Glutamatergic neuron (in vitro differentiated cells): ENCODE measurements around the gene CRTAP. TPM values are rescaled to one million over a fixed set of nuclear protein-coding genes. Genes with fewer than 3 reads are reported as not detected.

ENCODE experiments used
- DNase-seq: peaks from one replicate; pipeline ENCODE4 v3.0.0; 2022
- H3K27ac Mint-ChIP-seq: one replicate; pipeline ENCODE4 v1.8.0; 2020; ENCODE audit warnings: mild to moderate bottlenecking, mixed read lengths, inconsistent platforms; ENCODE audit not compliant: unreplicated experiment
- H3K27me3 Mint-ChIP-seq: one replicate; pipeline ENCODE4 v1.8.0; 2020; ENCODE audit warnings: mild to moderate bottlenecking, moderate library complexity, mixed read lengths, inconsistent platforms; ENCODE audit not compliant: unreplicated experiment
- H3K36me3 Mint-ChIP-seq: one replicate; pipeline ENCODE4 v1.8.0; 2020; ENCODE audit warnings: mild to moderate bottlenecking, mixed read lengths, inconsistent platforms; ENCODE audit not compliant: unreplicated experiment
- H3K4me1 Mint-ChIP-seq: one replicate; pipeline ENCODE4 v1.8.0; 2020; ENCODE audit warnings: mild to moderate bottlenecking, low read depth, mixed read lengths, inconsistent platforms; ENCODE audit not compliant: unreplicated experiment
- H3K4me3 Mint-ChIP-seq: one replicate; pipeline ENCODE4 v1.8.0; 2020; ENCODE audit warnings: mild to moderate bottlenecking, mixed read lengths, inconsistent platforms; ENCODE audit not compliant: unreplicated experiment
- H3K9me3 Mint-ChIP-seq: one replicate; pipeline ENCODE4 v1.8.0; 2020; ENCODE audit warnings: mild to moderate bottlenecking, moderate library complexity, mixed read lengths, inconsistent platforms; ENCODE audit not compliant: unreplicated experiment
- total RNA-seq: library from RNA; stranded (reverse); fragmentation: NEBNext Ultra II Directional; extraction: Animal tissue kit (Norgen Biotek cat#: 25700); gene quantifications from one replicate; pipeline ENCODE4 v1.2.1, GENCODE V29; 2021; ENCODE audit not compliant: unreplicated experiment
- TF ChIP-seq, protein P1 (sequence below): fragments of 200-600 bp; sonication (generic); IDR thresholded peaks from one replicate; pipeline ENCODE4 v1.5.0; 2021; ENCODE audit not compliant: partially characterized antibody, unreplicated experiment

Gene CRTAP
- total RNA-seq, 1 donor from 2014 or later, result 43.2 TPM

DNA sequence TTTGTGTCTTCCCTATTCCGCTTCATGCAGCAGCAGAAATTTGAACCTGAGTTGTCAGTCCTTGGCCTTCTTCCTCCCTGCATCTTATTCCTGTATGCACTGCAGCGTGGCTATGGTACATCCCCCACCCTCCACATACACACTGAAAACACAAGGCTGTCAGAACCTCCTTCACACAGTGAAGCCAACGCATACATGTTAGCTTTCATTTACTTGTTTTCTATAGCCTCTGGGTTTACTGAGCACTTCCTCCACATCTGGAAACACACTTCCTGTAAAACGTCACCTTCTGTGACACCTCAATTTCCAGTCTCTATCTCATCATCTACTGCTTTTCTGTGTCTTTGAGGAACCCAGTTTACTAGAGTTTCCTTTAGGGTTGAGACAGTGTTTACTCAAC lies 57.8 kb downstream of the CRTAP start:
- DNase-seq, result no peak
- no peaks in the 10 kb centered on the region for H3K4me1 Mint-ChIP-seq
- H3K4me3 Mint-ChIP-seq, result no peak overlapping the region
- no peaks in the 10 kb centered on the region for H3K9me3 Mint-ChIP-seq
- H3K27me3 Mint-ChIP-seq, result no peaks in the 10 kb centered on the region
- TF ChIP-seq, protein P1, sequence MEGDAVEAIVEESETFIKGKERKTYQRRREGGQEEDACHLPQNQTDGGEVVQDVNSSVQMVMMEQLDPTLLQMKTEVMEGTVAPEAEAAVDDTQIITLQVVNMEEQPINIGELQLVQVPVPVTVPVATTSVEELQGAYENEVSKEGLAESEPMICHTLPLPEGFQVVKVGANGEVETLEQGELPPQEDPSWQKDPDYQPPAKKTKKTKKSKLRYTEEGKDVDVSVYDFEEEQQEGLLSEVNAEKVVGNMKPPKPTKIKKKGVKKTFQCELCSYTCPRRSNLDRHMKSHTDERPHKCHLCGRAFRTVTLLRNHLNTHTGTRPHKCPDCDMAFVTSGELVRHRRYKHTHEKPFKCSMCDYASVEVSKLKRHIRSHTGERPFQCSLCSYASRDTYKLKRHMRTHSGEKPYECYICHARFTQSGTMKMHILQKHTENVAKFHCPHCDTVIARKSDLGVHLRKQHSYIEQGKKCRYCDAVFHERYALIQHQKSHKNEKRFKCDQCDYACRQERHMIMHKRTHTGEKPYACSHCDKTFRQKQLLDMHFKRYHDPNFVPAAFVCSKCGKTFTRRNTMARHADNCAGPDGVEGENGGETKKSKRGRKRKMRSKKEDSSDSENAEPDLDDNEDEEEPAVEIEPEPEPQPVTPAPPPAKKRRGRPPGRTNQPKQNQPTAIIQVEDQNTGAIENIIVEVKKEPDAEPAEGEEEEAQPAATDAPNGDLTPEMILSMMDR, result no peak
- no peak overlapping the region for H3K27ac Mint-ChIP-seq
- no peaks in the 10 kb centered on the region for H3K36me3 Mint-ChIP-seq

DNA sequence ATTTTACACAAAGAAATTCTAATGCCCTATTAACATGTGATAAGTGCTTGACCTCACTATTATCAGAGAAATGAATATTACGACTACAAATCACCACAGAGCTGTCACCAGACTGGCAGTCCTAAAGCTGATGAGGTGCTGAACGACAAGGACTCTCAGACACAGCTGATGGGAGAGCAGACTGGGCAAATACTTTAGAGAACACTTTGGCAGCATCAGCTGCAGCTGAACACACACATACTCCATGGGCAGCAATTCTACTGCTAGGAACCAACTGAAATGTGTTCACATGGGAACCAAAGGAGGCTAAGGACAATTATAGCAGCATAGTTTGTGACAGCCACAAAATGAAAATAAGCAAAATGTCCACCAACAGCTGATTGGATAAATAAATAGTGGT lies 59.3 kb downstream of the CRTAP start:
- Mint-ChIP-seq H3K9me3 (no peaks in the 10 kb centered on the region), H3K27me3 (no peaks in the 10 kb centered on the region), H3K4me1 (no peaks in the 10 kb centered on the region), H3K27ac (no peak overlapping the region), H3K4me3 (no peak overlapping the region), H3K36me3 (no peaks in the 10 kb centered on the region)
- TF ChIP-seq, protein P1, result no peak
- DNase-seq, result no peak

DNA sequence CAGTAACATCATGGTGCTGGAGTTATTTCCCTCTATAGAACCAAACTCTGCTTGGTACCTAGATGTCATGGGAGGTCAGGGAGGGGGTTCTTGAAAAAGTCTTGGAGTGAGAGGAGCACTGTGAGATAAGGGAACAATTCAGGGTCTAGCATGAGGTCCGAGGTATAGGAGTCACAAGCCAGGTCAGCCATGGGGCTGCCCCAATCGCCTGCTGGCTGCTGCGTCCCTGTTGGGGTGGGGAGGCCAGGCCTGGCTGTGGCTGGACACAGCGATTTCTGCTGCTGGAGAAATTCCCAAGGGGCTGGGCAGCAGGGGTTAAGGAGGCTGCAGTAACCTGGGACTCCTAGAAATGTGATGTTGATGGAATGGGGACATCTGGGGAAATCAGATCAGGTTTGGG lies 59.9 kb downstream of the CRTAP start:
- Mint-ChIP-seq H3K27me3 (no peaks in the 10 kb centered on the region), H3K36me3 (no peaks in the 10 kb centered on the region), H3K4me3 (no peak overlapping the region), H3K4me1 (no peaks in the 10 kb centered on the region), H3K9me3 (no peaks in the 10 kb centered on the region), H3K27ac (no peak overlapping the region)
- DNase-seq, result no peak
- TF ChIP-seq, protein P1, result no peak

DNA sequence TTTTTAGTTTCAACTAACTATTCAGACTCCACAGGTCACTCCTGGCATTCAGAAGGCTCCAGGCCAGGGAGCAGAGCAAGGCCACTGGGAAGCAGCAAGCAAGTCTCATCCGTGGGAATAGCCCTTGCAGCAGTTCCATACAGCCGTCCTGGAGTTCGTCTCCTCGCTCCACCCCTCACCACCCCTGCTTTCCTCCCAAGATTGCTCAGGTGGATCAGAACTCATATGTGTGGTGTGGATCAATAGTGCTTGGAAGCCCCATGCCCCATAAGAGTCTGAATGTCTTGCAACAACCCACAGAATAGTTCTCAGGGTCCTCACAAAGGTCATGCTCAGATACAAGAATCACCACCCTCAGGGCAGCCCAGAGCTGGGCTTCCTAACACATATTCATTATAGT lies 60.3 kb downstream of the CRTAP start:
- no peak for DNase-seq
- H3K27ac Mint-ChIP-seq, result no peak overlapping the region
- TF ChIP-seq, protein P1, result no peak
- H3K36me3 Mint-ChIP-seq, result peaks cover 2% of the 10 kb centered on the region
- no peak overlapping the region for H3K4me3 Mint-ChIP-seq
- no peaks in the 10 kb centered on the region for H3K9me3 Mint-ChIP-seq
- H3K27me3 Mint-ChIP-seq, result no peaks in the 10 kb centered on the region
- H3K4me1 Mint-ChIP-seq, result no peaks in the 10 kb centered on the region

DNA sequence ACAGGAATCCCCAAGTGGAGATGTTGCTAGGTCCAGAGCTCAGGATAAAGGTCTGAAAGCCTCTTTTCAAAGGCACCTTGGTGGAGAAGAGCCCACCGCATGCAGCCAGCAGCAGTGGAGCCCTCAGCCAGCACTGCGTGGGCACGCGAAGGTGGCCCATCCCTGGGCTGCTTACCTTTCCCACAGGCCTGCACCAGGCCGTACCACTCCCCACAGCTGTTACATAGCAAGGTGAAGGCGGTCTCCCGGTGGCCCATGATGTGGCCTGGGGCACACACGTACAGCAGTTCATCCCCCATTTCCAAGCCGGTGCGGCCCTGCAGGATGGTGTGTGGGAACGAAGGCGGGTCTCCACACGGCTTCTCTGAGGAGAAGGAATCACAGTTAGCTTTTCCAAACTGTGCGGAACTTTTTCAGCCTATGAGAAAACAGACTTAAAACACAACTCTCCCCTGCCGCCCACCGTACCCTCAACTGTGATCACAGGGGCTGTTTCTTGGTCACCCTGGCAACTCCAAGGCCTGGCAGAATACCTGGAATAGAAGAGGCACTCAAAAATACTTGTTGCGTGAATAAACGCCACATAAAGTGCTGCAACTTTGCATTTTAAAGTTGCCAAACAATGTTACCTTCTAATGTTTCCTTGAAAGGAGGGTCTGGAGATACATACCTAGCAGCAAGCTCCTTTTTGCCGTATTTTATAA lies 61.0 kb downstream of the CRTAP start:
- H3K4me3 Mint-ChIP-seq, result no peak overlapping the region
- TF ChIP-seq, protein P1, result no peak
- H3K27ac Mint-ChIP-seq, result no peak overlapping the region
- peaks cover 8% of the 10 kb centered on the region for H3K36me3 Mint-ChIP-seq
- no peaks in the 10 kb centered on the region for H3K4me1 Mint-ChIP-seq
- no peak for DNase-seq
- no peaks in the 10 kb centered on the region for H3K27me3 Mint-ChIP-seq
- H3K9me3 Mint-ChIP-seq, result no peaks in the 10 kb centered on the region
